Activated CD8-positive, alpha-beta memory T cell treated with anti-CD3 and anti-CD28 coated beads, Interleukin-2, amount 10 ng/mL, durations not matched to agents 7 days and 5 days (primary cell): ENCODE results near the gene ATOSB. TPM values are rescaled to one million over a fixed set of nuclear protein-coding genes. Genes with fewer than 3 reads are reported as not detected.

ENCODE experiments used
- ATAC-seq: fragments of 150-1000 bp; cut with Tn5 transposase; one replicate; pipeline ENCODE4 v1.10.0; 2021; ENCODE audit warnings: moderate library complexity
- CTCF ChIA-PET: fragments of 350-600 bp; sonication (Branson Sonifier 250); formaldehyde crosslinking; loops from one replicate; lab custom pipeline; 2021; ENCODE audit warnings: antibody characterized with exemption; lab: Charles Lee
- DNase-seq: peaks from one replicate; pipeline ENCODE4 v3.0.0-alpha.2; 2020
- H3K27ac Mint-ChIP-seq: one replicate; pipeline ENCODE4 v1.8.0; 2021; ENCODE audit warnings: mild to moderate bottlenecking, mixed read lengths
- H3K27me3 Mint-ChIP-seq: one replicate; pipeline ENCODE4 v1.8.0; 2021; ENCODE audit warnings: mixed read lengths
- H3K36me3 Mint-ChIP-seq: one replicate; pipeline ENCODE4 v1.8.0; 2021; ENCODE audit warnings: mild to moderate bottlenecking, mixed read lengths
- H3K4me1 Mint-ChIP-seq: one replicate; pipeline ENCODE4 v1.8.0; 2021; ENCODE audit warnings: mixed read lengths
- H3K4me3 Mint-ChIP-seq: one replicate; pipeline ENCODE4 v1.8.0; 2021; ENCODE audit warnings: mild to moderate bottlenecking, moderate library complexity, mixed read lengths
- H3K9me3 Mint-ChIP-seq: one replicate; pipeline ENCODE4 v1.8.0; 2022; ENCODE audit warnings: low read depth, mixed read lengths
- total RNA-seq, 2 experiments: library from RNA; stranded (reverse); gene quantifications; one replicate each; pipeline ENCODE4 v1.2.3, GENCODE V29; 2021

The ATOSB gene
- total RNA-seq, 2 experiments from 2014 or later, result 15.9 to 17.1 TPM

DNA sequence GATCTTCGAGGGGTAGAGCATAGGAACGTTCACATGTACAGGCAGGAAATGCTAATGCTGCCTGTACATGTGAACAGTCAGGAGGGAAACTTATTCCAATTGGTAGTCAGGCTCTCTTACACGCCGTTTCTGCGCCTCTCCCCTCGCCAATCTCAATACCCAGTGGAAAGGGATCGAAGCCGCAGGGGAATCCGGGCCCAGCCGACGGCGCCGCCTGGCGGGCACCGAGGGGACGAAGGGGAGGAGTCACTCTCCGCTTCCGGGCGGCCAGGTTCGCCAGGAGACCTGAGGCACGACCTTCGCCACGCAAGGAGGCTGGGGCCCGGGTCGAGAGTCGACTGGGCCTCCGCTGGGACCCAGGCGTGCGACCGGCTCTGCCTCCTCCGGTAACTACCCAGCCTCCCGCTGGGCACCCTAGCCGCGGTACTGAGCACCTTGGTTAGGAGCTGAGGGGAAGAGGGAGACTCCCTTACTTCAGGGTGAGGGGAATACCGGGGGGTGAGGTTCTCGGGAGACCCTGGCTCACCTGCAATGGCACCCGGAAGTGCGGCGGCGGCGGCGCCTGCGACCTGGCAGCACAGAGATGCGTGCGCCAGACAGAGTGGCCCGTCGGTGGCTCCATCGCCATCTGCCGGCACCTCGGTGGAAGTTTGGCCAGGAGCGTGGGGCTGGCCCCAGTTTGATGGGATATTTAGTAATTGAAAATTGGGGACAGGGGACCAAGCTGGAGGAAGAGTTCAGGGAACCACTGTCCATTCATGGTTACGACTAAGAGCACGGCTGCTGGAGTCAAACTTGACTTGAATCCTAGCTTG is 19.4 kb downstream of the ATOSB start, which contains the start of gene PIGO:
TSS of gene PIGO (minus strand) at position 557 of the 815 bp plus-strand sequence. CDS start 1,026 bp downstream, outside the sequence.
- Mint-ChIP-seq H3K9me3 (no peaks in the 10 kb centered on the region), H3K4me1 (peaks cover 42% of the 10 kb centered on the region), H3K27me3 (no peaks in the 10 kb centered on the region), H3K4me3 (peak within 1 kb of the TSS; percentile 84), H3K27ac (peak within 1 kb of the TSS; percentile 90), H3K36me3 (peaks cover 21% of the 10 kb centered on the region)
- CTCF ChIA-PET, result interaction anchor here (1.2 to 6.1 kb wide), 14 partner anchors 9 to 197 kb away, joined by 3 to 69 read pairs (median 6); partner anchors contain the start of genes ATOSB, FANCG and VCP
- DNase-seq, result peak; percentile 92
- ATAC-seq, result peak; percentile 95

GRCh38 chr9:35091536-35091935 is 24.1 kb downstream of the ATOSB start:
- no peak overlapping the region for H3K27ac Mint-ChIP-seq
- CTCF ChIA-PET, result interaction anchor here (1.3 to 1.7 kb wide), 2 partner anchors 11 to 20 kb away, joined by 3 to 6 read pairs; partner anchors contain the start of gene FANCG
- peaks cover 15% of the 10 kb centered on the region for H3K4me1 Mint-ChIP-seq
- H3K36me3 Mint-ChIP-seq, result peaks cover 19% of the 10 kb centered on the region
- H3K27me3 Mint-ChIP-seq, result no peaks in the 10 kb centered on the region
- no peaks in the 10 kb centered on the region for H3K9me3 Mint-ChIP-seq
- no peak for ATAC-seq
- DNase-seq, result no peak
- H3K4me3 Mint-ChIP-seq, result no peak overlapping the region

- ATAC-seq, result no peak
- no peak overlapping the region for H3K4me3 Mint-ChIP-seq
- no peaks in the 10 kb centered on the region for H3K27me3 Mint-ChIP-seq
- no peak overlapping the region for H3K27ac Mint-ChIP-seq
- DNase-seq, result no peak
- CTCF ChIA-PET, result no interaction called here
- no peaks in the 10 kb centered on the region for H3K9me3 Mint-ChIP-seq
- H3K4me1 Mint-ChIP-seq, result peaks cover 3% of the 10 kb centered on the region
- peaks cover 19% of the 10 kb centered on the region for H3K36me3 Mint-ChIP-seq
Measured at GRCh38 chr9:35089434-35089833, 26.2 kb downstream of the ATOSB start.

GRCh38 chr9:35085078-35085477 is 30.6 kb downstream of the ATOSB start:
- ATAC-seq (no peak), DNase-seq (no peak)
- CTCF ChIA-PET, result interaction anchor here (0.8 to 1.5 kb wide), 2 partner anchors 11 kb away, joined by 3 to 4 read pairs; partner anchors contain the start of gene PIGO

DNA sequence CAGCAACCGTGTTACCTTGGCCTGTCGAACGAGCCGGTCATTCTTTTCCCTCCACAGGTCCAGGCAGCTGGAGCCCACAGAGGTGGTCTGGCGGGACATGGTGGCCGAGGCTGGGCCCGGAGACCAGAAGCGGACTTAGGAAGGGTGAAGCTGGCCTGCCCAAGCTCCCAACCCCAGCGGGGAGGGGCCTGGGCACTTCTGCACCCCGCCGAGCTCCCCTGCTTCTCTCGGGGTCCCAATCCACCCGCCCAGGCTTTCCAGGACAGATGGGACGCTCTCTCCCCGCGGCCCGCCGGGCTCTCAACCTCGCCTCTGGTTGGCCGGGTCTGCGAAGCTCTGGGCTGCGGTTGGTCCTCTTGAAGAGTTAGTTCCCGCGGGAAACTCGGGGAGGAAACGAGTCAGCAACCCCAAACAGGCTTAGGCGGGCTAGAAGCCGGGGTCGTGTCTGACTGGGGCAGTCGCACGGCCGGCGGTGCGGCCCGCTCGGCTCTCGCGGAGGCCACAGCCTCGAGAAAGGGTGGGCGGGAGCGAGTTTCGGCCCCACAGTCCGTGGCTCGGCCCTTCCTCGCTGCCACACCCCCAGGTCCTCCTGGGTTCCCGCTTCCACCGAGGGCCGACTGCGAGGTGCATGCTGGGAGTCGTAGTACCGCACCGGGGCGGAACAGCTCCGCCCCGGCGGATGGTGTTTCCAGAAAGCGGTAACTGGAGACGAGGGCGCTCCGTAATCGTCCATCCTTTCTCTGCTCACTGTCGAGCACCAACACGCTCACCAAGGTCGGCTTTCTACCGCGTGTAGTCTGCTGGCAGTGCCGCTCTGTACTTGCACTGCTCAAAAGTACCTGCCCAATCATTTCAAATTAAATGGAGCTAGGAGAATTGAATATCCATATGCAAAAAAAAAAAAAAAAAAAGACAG is 36.0 kb downstream of the ATOSB start, which contains the start of gene FANCG:
TSS of gene FANCG (minus strand) at position 517 of the 916 bp plus-strand sequence. CDS start at position 99, 418 bp downstream.
- Mint-ChIP-seq H3K4me3 (peak within 1 kb of the TSS; percentile 92), H3K4me1 (peaks cover 37% of the 10 kb centered on the region), H3K9me3 (no peaks in the 10 kb centered on the region), H3K27ac (peak within 1 kb of the TSS; percentile 97), H3K36me3 (peaks cover 15% of the 10 kb centered on the region), H3K27me3 (no peaks in the 10 kb centered on the region)
- DNase-seq (peak; percentile 93), ATAC-seq (peak; percentile 94)
- CTCF ChIA-PET, result interaction anchor here (0.7 to 5.9 kb wide), 19 partner anchors 8 to 929 kb away, joined by 3 to 69 read pairs (median 4); partner anchors contain the start of genes DNAJB5, PIGO, SIGMAR1 and STOML2

More at GRCh38 chr9:35085078-35085477, 30.6 kb downstream of the ATOSB start:
- peaks cover 13% of the 10 kb centered on the region for H3K36me3 Mint-ChIP-seq
- H3K9me3 Mint-ChIP-seq, result no peaks in the 10 kb centered on the region
- no peaks in the 10 kb centered on the region for H3K27me3 Mint-ChIP-seq
- H3K4me3 Mint-ChIP-seq, result no peak overlapping the region
- H3K4me1 Mint-ChIP-seq, result peaks cover 7% of the 10 kb centered on the region
- H3K27ac Mint-ChIP-seq, result no peak overlapping the region

DNA sequence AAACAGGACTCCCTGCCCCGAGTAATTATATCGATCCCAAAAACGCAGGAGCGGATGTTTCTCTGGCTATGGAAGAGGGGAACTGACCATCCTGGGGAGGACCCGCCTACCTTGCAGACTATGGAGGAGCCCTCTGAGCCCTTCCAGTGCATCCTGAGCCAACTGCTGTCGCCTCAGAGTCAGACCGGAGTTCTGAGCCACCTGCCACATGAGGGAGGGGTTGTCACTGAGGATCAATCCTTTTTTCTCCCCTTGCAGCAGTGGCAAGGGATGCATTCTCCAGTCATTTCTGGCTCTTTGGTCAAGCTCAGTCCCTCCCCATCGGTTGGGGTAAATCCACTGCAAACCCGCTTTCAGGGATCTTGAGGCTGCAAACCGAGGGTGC is 36.6 kb downstream of the ATOSB start:
- CTCF ChIA-PET, result interaction anchor here (1.0 to 5.9 kb wide), 11 partner anchors 13 to 568 kb away, joined by 3 to 69 read pairs (median 5); partner anchors contain the start of genes DNAJB5, PIGO, SIGMAR1 and STOML2
- no peaks in the 10 kb centered on the region for H3K27me3 Mint-ChIP-seq
- H3K4me3 Mint-ChIP-seq, result peak overlapping the region; percentile 92
- DNase-seq, result no peak
- ATAC-seq, result no peak
- H3K36me3 Mint-ChIP-seq, result peaks cover 21% of the 10 kb centered on the region
- H3K9me3 Mint-ChIP-seq, result no peaks in the 10 kb centered on the region
- peak overlapping the region; percentile 97 for H3K27ac Mint-ChIP-seq
- peaks cover 42% of the 10 kb centered on the region for H3K4me1 Mint-ChIP-seq

GRCh38 chr9:35078066-35078465 is 37.6 kb downstream of the ATOSB start:
- Mint-ChIP-seq H3K4me3 (peak overlapping the region; percentile 92), H3K4me1 (peaks cover 52% of the 10 kb centered on the region), H3K9me3 (no peaks in the 10 kb centered on the region), H3K36me3 (peaks cover 27% of the 10 kb centered on the region), H3K27me3 (no peaks in the 10 kb centered on the region), H3K27ac (peak overlapping the region; percentile 97)
- CTCF ChIA-PET, result interaction anchor here (5.3 to 5.9 kb wide), 2 partner anchors 19 to 25 kb away, joined by 30 to 69 read pairs; partner anchors contain the start of genes PIGO and STOML2
- no peak for ATAC-seq
- DNase-seq, result no peak

DNA sequence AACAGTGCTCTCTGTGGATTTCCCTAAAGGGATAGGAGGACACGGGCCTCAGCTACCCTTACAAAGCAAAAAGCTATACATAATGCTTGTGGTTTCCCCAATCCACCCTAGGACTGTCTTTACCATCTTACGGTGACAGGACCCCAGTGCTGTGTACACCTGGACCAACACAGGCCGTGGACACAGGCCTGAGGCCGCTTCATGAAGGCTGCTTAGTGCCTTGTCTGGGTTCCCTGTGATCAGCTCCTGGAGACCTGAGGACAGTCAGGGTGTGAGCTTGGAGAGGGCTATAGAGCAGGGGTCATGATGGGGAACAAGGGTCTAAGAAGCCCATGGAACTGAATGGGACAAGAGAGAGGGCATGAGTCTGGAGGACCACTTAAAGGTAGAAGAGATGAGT is 38.8 kb downstream of the ATOSB start:
- DNase-seq (no peak), ATAC-seq (no peak)
- H3K4me1 Mint-ChIP-seq, result peaks cover 57% of the 10 kb centered on the region
- H3K27ac Mint-ChIP-seq, result no peak overlapping the region
- no peaks in the 10 kb centered on the region for H3K27me3 Mint-ChIP-seq
- H3K4me3 Mint-ChIP-seq, result no peak overlapping the region
- CTCF ChIA-PET, result interaction anchor here (0.9 to 5.9 kb wide), 3 partner anchors 20 to 39 kb away, joined by 3 to 69 read pairs (median 30); partner anchors contain the start of genes ATOSB, PIGO and STOML2
- H3K36me3 Mint-ChIP-seq, result peaks cover 29% of the 10 kb centered on the region
- no peaks in the 10 kb centered on the region for H3K9me3 Mint-ChIP-seq

DNA sequence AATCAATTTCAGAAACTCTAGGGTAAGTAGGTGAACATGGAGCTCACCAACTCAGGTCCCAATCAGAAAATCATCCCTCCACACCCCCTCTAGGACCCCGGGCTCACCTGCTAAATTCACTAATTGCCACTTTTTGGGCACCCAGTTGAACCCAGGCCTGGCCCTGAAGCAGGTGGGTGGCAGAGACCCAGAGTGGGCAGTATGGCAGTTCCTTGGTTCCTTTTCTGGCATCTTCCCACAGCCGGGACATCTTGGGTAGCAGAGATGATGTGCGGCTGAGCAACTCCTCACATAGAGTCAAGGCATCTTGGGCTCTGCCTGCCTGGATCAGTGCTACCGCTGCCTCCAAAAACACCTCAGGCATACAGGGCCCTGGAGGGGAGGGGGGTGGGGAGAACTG is 40.3 kb downstream of the ATOSB start:
- ATAC-seq (no peak), DNase-seq (no peak)
- H3K4me3 Mint-ChIP-seq, result no peak overlapping the region
- no peak overlapping the region for H3K27ac Mint-ChIP-seq
- H3K36me3 Mint-ChIP-seq, result peaks cover 35% of the 10 kb centered on the region
- CTCF ChIA-PET, result interaction anchor here (5.9 kb wide), 1 partner anchor 27 kb away, joined by 30 read pairs; the partner anchor contains the start of gene STOML2
- H3K9me3 Mint-ChIP-seq, result no peaks in the 10 kb centered on the region
- peaks cover 63% of the 10 kb centered on the region for H3K4me1 Mint-ChIP-seq
- H3K27me3 Mint-ChIP-seq, result no peaks in the 10 kb centered on the region

DNA sequence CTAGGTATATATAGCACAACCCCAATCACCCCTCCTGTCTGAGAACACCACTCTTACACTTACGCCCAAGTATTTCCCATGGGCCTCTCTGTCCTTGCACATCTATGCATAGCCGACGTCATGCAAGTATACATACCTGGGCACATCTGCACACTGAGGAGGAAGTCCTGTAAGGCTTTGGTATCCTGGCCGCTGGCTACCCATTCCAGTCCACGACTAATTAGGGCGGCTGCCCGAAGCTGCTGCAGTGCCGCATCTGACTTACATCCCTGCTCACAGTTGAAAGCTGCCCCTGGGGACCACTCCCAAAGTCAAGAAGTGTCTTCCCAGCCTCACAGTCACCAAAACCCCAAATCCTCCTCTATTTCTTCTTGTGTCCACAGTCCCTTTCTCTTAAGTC is 40.9 kb downstream of the ATOSB start:
- CTCF ChIA-PET, result no interaction called here
- peak overlapping the region; percentile 8 for H3K27ac Mint-ChIP-seq
- peaks cover 64% of the 10 kb centered on the region for H3K4me1 Mint-ChIP-seq
- H3K36me3 Mint-ChIP-seq, result peaks cover 39% of the 10 kb centered on the region
- DNase-seq, result no peak
- ATAC-seq, result no peak
- H3K9me3 Mint-ChIP-seq, result no peaks in the 10 kb centered on the region
- no peaks in the 10 kb centered on the region for H3K27me3 Mint-ChIP-seq
- no peak overlapping the region for H3K4me3 Mint-ChIP-seq

DNA sequence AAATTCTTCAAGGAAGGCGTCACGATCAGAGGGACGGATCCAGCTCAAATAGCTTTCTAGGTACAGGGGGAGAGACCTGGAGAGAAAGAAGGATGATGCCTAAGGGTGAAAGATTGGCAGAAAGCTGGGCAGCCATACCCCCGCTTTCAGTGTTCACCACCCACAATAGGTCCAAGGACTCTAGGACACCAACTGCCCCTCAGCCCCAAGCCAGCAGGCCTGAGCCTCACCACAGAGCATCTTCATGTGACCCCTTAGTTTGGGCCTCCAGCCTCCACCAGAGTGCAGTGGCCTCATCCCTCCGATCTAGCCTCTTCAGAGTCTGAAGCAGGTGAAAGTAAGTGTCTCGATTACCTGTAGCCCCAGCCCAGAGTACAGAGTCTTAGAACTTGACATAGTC is 41.5 kb downstream of the ATOSB start:
- CTCF ChIA-PET, result interaction anchor here (4.8 kb wide), 1 partner anchor 21 kb away, joined by 35 read pairs; the partner anchor contains the start of gene PIGO
- no peak for ATAC-seq
- H3K27ac Mint-ChIP-seq, result peak overlapping the region; percentile 96
- H3K4me3 Mint-ChIP-seq, result no peak overlapping the region
- no peaks in the 10 kb centered on the region for H3K27me3 Mint-ChIP-seq
- H3K4me1 Mint-ChIP-seq, result peaks cover 68% of the 10 kb centered on the region
- H3K36me3 Mint-ChIP-seq, result peaks cover 40% of the 10 kb centered on the region
- no peaks in the 10 kb centered on the region for H3K9me3 Mint-ChIP-seq
- DNase-seq, result no peak

DNA sequence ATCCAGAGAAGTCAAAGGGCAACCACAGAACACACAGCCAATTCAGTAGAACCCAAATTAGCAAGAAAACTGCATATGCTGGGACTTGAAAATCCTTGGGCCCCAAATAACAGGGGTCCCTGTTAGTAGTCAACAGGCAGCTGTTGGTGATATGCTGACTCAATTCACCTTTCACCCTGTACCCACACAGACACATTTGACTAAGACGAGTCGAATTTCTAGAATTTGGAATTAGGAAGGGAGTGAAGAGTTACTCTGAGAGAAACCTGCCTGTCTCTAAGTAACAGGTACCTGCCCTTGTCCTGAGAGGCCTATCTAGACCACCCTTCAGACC is 42.4 kb downstream of the ATOSB start:
- ATAC-seq (no peak), DNase-seq (no peak)
- Mint-ChIP-seq H3K36me3 (peaks cover 43% of the 10 kb centered on the region), H3K4me3 (peak overlapping the region; percentile 79), H3K4me1 (peaks cover 68% of the 10 kb centered on the region), H3K9me3 (no peaks in the 10 kb centered on the region), H3K27me3 (no peaks in the 10 kb centered on the region), H3K27ac (peak overlapping the region; percentile 96)
- CTCF ChIA-PET, result interaction anchor here (1.8 to 4.8 kb wide), 2 partner anchors 11 to 22 kb away, joined by 5 to 35 read pairs; partner anchors contain the start of gene PIGO
